ENCODE data around the gene SRP19.
"Not testable (repeated sequence)": the region's sequence is repeated elsewhere in the genome, so short reads cannot be mapped to it uniquely, and the experiment has no call there.

SRP19 gene

DNA sequence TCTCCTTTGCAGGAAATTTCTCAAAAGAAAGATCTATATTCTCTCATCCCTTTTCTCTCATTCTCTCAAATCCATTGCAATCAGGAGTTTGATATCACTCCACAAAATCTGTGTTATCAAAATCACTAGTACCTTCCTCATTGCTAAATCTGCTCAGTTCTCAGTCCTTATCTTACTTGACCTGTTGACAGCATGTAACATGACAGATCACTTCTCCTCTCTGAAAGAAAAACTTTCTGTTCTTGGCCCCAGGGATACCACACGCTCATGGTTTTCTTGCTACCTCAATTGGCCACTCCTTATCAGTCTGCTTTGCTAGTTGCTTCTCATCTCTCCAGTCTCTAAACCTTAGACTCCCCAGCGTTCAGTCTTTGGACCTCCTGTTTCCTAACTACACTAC lies 22.1 kb downstream of the SRP19 start:
- H3K27ac ChIP-seq: no peak overlapping the region
- no peak for TF ChIP-seq CTCF (IDR thresholded peaks at IDR 0.05)
- no peak overlapping the region for H3K4me3 ChIP-seq
- DNase-seq (ENCODE audit: low spot score): no peak

- Histone ChIP-seq H3K4me3 (no peak overlapping the region), H3K27ac (no peak overlapping the region)
- no peak for DNase-seq (ENCODE audit: low spot score)
- TF ChIP-seq CTCF (IDR thresholded peaks at IDR 0.05): no peak
Observed at GRCh38 chr5:112885001-112885400, 23.9 kb downstream of the SRP19 start.

GRCh38 chr5:112886975-112887374 lies 25.9 kb downstream of the SRP19 start:
- no peak for DNase-seq (ENCODE audit: low spot score)
- Histone ChIP-seq H3K27ac (no peak overlapping the region), H3K4me3 (no peak overlapping the region)
- TF ChIP-seq CTCF (IDR thresholded peaks at IDR 0.05): no peak

DNA sequence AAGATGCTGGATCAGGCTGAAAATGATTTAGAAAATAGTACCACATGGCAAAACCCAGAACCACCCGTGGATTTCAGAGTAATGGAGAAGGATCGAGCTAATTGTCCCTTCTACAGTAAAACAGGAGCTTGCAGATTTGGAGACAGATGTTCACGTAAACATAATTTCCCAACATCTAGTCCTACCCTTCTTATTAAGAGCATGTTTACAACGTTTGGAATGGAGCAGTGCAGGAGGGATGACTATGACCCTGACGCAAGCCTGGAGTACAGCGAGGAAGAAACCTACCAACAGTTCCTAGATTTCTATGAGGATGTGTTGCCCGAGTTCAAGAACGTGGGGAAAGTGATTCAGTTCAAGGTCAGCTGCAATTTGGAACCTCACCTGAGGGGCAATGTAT lies 31.0 kb downstream of the SRP19 start:
- H3K4me3 ChIP-seq; H3K27ac ChIP-seq; DNase-seq (ENCODE audit: low spot score): not testable (repeated sequence)

- DNase-seq (ENCODE audit: low spot score): no peak
- TF ChIP-seq CTCF (IDR thresholded peaks at IDR 0.05): no peak
- no peak overlapping the region for H3K4me3 ChIP-seq
- H3K27ac ChIP-seq: no peak overlapping the region
Observed at GRCh38 chr5:112892776-112893175, 31.7 kb downstream of the SRP19 start.

DNA sequence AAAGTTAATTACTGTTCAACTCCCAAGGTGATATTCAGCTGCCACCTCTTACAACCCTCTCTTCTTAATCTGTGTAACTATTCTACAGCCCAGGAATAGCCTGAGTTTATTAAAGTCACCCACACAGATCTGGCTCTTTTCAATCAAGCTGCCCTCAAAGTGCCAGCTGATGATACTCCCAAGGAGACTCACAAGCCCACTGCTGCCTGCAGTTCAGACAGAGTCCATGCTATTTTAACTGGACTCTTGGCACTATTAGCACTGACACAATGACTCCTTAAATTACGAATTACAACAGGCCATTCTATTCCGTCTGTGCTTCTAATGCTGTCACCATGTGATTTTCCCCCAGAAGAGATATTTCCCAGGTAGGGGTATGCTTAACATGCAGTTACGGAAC lies 34.6 kb downstream of the SRP19 start:
- H3K27ac ChIP-seq: no peak overlapping the region

DNA sequence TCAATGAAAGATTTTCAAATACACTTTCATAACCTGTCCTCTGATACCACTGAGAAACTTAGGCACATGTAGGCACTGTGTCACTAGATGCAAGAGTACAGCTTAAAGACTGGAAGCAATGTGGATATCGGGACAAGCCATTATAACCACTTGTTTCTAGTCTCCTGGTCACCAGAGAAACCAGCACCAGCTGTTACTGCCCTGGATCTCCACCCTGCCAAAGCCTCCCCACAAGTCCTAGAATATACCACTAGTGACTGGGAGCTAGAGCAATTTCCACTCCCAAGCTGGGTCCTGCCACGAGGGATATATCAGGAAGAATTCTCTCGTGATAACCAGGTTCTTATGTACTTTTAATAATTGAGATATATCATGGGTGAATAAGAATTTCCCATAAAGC lies 41.5 kb downstream of the SRP19 start:
- TF ChIP-seq CTCF (IDR thresholded peaks at IDR 0.05): no peak
- no peak overlapping the region for H3K27ac ChIP-seq
- DNase-seq (ENCODE audit: low spot score): no peak
- no peak overlapping the region for H3K4me3 ChIP-seq

More for the DNA sequence above, 34.6 kb downstream of the SRP19 start:
- TF ChIP-seq CTCF (IDR thresholded peaks at IDR 0.05): no peak
- DNase-seq (ENCODE audit: low spot score): no peak
- H3K4me3 ChIP-seq: no peak overlapping the region

DNA sequence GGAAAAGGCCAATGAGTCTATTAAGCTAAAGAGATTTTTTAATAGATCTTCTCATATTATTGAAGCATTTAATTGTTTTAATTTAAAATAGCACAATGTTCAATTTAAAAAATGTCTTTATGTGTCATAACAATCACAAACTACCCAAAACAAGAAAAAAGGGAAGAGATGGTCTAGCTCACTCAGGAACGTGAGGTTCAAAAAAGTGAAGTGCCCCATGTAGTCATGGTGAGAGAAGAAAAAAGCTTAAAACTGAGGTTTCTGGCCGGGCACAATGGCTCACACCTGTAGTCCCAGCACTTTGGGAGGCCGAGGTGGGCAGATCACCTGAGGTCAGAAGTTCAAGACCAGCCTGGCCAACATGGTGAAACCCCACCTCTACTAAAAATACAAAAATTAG lies 43.9 kb downstream of the SRP19 start:
- not testable (repeated sequence) for H3K27ac ChIP-seq; H3K4me3 ChIP-seq; DNase-seq (ENCODE audit: low spot score)
